GM12865 (cell line): Measurements from ENCODE around the gene ACAP1.

Experiments
- DNase-seq: peaks from one replicate; pipeline ENCODE4 v3.0.0; 2010; ENCODE audit warnings: low read depth
- H3K4me3 ChIP-seq: 2 replicates; pipeline ENCODE4 v1.5.1; 2011; ENCODE audit warnings: mild to moderate bottlenecking, low read depth, low read length, control low read depth
- TF ChIP-seq, protein P1 (sequence below): IDR thresholded peaks from 2 replicates; pipeline ENCODE4 v1.5.1; 2011; ENCODE audit warnings: low read length, control low read depth, low read depth, inconsistent platforms; ENCODE audit not compliant: insufficient read depth; ENCODE audit errors: missing control alignments

Gene ACAP1

DNA sequence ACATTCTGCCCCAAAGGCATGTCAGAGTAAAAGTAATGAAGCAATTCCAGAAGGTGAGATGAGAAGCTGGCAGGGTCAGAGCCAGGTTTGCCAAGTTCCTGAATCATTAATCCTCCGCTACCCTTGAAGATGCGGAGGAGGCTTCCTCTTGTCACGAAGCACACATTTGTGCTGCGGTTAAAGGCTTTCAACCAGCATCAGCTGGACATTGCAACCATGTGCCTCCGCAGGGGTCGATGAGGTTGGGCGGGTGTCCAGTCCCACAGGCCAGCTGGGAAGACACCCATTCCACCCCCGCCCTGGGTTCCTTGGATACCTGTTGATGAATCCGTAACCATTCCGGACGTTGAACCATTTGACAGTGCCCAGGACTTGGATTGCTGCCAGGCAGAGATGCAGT, 43.2 kb upstream of the ACAP1 start:
- H3K4me3 ChIP-seq: no peak overlapping the region
- DNase-seq: no peak
- TF ChIP-seq, protein P1, sequence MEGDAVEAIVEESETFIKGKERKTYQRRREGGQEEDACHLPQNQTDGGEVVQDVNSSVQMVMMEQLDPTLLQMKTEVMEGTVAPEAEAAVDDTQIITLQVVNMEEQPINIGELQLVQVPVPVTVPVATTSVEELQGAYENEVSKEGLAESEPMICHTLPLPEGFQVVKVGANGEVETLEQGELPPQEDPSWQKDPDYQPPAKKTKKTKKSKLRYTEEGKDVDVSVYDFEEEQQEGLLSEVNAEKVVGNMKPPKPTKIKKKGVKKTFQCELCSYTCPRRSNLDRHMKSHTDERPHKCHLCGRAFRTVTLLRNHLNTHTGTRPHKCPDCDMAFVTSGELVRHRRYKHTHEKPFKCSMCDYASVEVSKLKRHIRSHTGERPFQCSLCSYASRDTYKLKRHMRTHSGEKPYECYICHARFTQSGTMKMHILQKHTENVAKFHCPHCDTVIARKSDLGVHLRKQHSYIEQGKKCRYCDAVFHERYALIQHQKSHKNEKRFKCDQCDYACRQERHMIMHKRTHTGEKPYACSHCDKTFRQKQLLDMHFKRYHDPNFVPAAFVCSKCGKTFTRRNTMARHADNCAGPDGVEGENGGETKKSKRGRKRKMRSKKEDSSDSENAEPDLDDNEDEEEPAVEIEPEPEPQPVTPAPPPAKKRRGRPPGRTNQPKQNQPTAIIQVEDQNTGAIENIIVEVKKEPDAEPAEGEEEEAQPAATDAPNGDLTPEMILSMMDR: no peak

DNA sequence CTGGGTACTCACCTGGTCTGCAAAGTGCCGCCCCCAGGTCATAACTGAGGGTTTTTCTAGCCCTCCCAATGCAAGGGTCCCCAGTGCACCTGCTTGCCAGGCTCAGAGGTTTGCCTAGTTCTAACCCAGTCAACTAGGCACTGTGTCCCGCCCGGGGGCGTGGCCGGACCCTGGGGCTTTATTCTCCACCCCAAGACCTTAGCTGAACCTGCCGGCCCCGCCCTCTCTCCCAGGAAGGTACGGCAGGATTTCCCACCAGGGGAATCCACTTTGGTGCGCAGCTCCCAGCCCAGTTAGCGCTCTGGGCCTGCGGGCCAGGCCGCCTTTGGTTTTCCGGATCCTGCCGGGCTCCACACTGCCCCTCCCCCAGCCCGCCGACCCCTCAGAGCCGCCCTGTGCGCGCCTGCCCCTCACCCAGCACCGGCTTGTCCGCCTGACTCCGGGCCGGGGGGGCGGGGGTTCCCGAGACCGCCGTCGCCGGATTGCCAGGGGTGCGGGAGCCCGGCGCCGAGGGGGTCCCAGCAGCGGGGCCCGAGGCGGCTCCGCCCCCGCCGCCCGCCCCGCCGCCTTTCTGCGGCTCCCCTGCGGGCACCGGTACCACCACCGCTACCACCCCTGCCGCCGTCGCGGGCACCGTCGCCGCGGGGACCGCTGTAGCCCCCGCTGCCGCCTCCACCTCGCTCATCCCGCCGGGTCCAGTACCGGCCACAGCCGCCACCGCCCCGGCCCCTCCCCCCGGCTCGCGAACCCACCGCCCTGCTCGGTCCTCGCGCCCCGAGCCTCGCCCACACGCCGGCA, 42.3 kb upstream of the ACAP1 start:
- DNase-seq: no peak
- TF ChIP-seq, protein P1: no peak
- H3K4me3 ChIP-seq: no peak overlapping the region

DNA sequence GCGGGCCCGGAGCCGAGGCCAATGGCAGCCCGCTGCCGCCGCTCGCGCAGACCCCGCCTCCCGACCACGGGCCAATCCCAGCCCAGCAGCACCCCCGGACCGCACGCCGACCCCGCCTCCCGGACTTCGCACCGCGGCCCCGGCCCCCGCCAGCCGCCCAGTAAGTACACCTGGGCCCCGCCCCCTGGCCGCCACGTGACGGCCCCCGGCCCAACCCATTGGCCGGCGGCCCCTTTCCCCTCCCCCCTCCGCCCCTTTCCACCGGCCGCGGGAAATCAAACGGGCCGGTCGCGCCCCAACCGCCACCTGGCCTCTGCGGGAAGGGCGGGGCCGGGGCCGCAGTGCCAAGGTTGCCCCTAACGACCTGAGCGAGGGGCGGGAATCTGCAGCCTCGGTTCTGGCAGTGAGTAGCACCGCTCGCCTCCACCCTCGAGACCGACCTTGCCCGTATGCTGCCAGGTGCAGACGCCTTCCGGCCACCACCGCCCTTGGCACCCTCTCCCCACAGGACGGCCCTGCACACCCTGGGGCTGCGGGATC, 41.6 kb upstream of the ACAP1 start, which contains the start of gene YBX2:
Gene YBX2 (minus strand): TSS at position 26 of the 540 bp plus-strand sequence. CDS start 139 bp downstream, outside the sequence.
- peak; percentile 69 for DNase-seq
- TF ChIP-seq, protein P1: no peak
- H3K4me3 ChIP-seq: peak within 1 kb of the TSS; percentile 13

DNA sequence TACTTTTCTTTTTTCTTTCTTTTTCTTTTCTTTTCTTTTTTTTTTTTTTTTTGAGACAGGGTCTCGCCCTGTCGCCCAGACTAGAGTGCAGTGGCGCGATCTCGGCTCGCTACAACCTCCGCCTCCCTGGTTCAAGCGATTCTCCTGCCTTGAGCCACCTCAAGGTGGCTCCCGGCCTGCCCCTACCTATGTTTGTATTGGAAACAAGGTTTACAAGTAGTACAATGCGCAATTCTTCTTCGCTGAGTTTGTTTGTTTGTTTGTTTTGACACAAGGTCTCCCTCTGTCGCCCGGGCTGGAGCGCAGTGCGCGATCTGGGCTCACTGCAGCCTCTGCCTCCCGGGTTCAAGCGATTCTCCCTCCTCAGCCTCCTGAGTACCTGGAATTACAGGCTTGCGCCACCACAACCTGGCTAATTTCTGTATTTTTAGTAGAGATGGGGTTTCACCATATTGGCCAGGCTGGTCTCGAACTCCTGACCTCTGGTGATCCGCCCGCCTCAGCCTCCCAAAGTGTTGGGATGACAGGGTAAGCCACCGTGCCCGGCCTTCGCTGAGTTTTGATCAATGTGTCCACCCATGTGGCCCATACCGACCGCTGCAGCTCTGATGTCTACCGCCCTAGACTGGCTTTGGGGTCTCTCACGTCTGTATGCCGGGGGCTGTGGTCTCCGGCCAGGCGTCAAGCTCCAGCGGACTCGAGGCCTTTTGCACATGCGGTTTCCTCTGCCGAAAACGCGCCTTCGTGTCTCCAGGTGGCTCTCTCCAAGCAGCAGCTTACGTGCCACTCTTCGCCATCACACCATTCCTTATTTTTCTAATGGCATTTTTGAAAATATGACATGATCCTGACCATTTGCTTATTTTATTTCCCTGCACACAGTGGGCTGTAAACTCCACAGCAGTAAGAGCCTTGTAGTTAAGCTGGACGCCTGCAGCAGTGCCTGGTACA, 40.8 kb upstream of the ACAP1 start:
- TF ChIP-seq, protein P1: no peak
- peak overlapping the region; percentile 13; the same call in 1 of the 2 replicates for H3K4me3 ChIP-seq
- no peak for DNase-seq

DNA sequence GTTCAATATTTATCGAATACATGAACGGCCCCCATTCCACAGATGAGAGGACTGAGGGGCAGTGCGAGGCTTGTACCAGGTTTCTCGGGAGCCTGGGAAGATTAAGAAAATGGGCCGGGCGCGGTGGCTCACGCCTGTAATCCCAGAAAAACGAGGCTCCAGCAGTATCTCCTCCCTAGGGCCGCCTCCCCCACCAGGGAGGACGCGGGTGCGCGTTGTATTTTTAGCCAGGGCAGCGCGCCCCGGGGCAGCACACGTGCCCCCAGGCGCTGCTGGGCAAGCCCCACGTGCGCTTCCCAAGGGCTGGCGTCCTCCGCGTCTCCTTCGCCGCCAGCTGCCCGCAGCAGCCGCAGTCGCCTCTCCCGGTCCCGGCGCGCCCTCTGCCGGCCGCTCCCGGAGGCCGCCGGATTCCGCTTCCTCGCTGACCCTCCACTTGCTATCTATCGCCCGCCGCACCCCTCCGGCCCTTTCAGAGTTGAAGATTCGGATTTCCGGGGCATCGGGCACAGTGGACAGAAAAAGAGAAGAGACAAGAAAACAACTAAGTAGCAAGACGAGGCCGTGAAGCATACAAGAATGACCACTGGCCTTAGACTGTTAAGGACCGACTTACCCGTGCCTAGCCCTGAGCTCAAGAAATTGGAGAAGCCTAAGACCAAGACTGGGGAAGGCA, 40.0 kb upstream of the ACAP1 start:
- no peak overlapping the region; the same call in 1 of the 2 replicates for H3K4me3 ChIP-seq
- DNase-seq: peak; percentile 85
- TF ChIP-seq, protein P1: peak; percentile 91

DNA sequence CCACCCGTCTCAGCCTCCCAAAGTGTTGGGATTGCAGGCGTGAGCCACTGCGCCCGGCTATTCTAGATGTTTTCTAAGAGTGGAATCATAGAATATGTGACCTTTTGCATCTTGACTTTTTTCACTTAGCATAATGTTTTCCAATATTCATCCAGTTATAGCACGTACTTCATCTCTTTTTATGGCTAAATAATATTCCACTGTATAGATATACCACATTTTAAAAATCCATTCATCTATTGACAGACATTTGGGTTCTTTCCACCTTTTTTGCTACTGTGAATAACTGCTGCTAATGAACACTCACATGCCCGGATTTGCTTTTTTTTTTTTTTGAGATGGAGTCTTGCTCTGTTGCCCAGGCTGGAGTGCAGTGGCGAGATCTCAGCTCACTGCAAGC, 32.1 kb upstream of the ACAP1 start:
- TF ChIP-seq, protein P1: no peak
- H3K4me3 ChIP-seq: no peak overlapping the region
- DNase-seq: no peak
